Stimulated activated CD8-positive, alpha-beta memory T cell treated with anti-CD3 and anti-CD28 coated beads, Interleukin-2, amount 100 ng/mL, for 48 hours (primary cell): ENCODE results near the gene NDRG4.

Source experiments
- DNase-seq, 2 donors: peaks; one replicate each; pipeline ENCODE4 v3.0.0-alpha.2; 2020; ENCODE audit warnings: low read depth in 2 of 2

NDRG4 gene

DNA sequence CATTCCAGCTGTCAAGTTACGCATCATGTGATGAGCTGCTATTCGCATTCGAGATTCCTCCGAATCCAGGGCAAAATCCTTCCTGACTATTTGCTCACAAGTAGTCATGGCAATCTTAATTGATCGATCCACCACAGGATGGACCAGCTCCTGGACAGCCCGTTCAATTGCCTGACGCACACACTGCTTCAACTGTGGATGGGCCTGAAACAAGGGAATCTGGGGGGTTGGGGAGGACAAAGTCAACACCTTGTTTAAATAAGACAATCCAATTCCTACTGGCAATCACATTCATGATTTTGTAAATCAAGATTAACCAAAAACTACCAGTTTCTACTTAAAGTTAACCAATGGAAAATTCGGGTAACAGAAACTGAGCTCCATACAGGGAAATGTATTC is 43.7 kb downstream of the NDRG4 start:
- DNase-seq, result no peak

DNA sequence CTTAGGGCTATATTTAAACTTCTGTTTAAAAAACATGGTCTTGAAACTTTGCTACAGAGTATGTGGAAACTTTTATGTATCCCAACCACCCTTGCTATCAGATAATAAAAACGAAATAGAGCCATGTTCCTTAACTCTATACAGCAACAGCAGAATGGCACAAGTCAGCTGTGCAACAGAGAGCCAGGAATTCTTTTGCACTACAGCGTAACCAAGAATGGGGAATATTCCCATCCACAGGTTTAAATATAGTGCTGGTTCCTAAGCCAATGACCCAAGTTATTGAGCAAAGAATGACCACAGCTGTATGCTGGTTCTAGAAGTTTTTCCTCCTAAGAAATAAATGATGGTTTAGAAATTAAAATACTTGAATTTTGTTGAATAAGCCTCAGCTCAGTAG is 48.4 kb downstream of the NDRG4 start:
- DNase-seq, result no peak

DNA sequence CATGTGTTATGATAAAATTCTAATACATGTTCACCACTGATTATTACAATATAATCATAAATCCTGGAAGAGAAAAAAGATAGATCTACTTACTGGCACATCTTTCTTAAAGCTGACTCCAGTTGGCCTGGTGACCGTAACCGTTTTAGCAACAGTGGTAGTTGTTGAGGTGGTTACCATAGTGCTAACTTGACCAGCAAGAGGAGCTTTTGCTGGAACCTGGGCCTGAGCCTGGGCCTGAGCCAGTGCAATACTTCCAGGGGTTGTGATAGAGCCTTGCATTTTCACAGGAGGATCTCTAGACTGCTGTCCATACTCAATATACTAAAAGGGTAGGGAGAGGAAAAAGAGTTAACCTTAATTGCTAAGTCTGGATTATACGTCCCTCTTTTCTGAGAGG is 51.6 kb downstream of the NDRG4 start:
- DNase-seq, result no peak

DNA sequence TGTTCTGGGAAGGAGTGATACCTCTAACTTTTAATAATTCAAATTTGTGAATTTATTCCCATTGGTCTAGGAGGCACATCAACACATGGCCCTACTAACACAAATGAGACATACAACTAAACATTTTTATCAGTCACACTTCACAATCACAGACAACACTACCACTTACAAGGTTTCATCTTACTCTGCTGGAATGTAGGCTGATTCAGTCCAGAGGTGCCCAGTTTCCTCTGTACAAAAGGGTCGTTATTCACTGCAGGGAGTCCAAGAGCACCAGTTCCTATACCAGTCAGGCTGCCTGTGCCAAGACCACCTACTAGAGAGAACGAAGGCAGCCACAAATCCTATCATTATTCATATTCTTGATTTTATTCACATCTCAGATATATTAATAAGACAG is 56.7 kb downstream of the NDRG4 start:
- DNase-seq, result no peak
